OCI-LY1 (cell line): ENCODE results near the gene CLN6.

Experiments used
- H2AFZ ChIP-seq: fragments of 200-600 bp; sonication (generic), shearing (Covaris generic); 2 replicates; pipeline ENCODE4 v1.6.0; 2014; ENCODE audit warnings: antibody characterized with exemption, mild to moderate bottlenecking, low read length
- H3F3A ChIP-seq: fragments of 200-600 bp; sonication (generic), shearing (Covaris generic); 2 replicates; pipeline ENCODE4 v1.6.0; 2014; ENCODE audit warnings: mild to moderate bottlenecking, antibody characterized with exemption, low read length, moderate library complexity; ENCODE audit not compliant: insufficient read depth
- H3K27ac ChIP-seq: fragments of 200-600 bp; sonication (generic); 2 replicates; pipeline ENCODE4 v1.5.1; 2014; ENCODE audit warnings: low read length, mixed run types, mild to moderate bottlenecking, low read depth; ENCODE audit not compliant: poor library complexity, severe bottlenecking
- H3K27me3 ChIP-seq: fragments of 200-600 bp; sonication (generic); 2 replicates; pipeline ENCODE4 v1.6.0; 2014; ENCODE audit warnings: antibody characterized with exemption, mild to moderate bottlenecking, low read length, moderate library complexity; ENCODE audit not compliant: insufficient read depth
- H3K36me3 ChIP-seq: fragments of 200-600 bp; sonication (generic); 2 replicates; pipeline ENCODE4 v1.6.1; 2014; ENCODE audit warnings: mild to moderate bottlenecking, antibody characterized with exemption, low read length, moderate library complexity, mixed read lengths; ENCODE audit not compliant: insufficient read depth
- H3K4me1 ChIP-seq: fragments of 200-600 bp; sonication (generic); 2 replicates; pipeline ENCODE4 v1.5.1; 2014; ENCODE audit warnings: mild to moderate bottlenecking, low read length, moderate library complexity; ENCODE audit not compliant: insufficient read depth, severe bottlenecking
- H3K4me2 ChIP-seq: fragments of 200-600 bp; sonication (generic), shearing (Covaris generic); 2 replicates; pipeline ENCODE4 v1.6.1; 2014; ENCODE audit warnings: low read length
- H3K4me3 ChIP-seq: fragments of 200-600 bp; sonication (generic); 2 replicates; pipeline ENCODE4 v1.5.1; 2014; ENCODE audit warnings: low read length, low read depth, mild to moderate bottlenecking, mixed read lengths; ENCODE audit not compliant: poor library complexity, severe bottlenecking
- H3K79me2 ChIP-seq: fragments of 200-600 bp; shearing (Covaris generic); 2 replicates; pipeline ENCODE4 v1.6.1; 2016; ENCODE audit warnings: mixed run types, low read length, mixed read lengths; ENCODE audit not compliant: insufficient read depth
- H3K9ac ChIP-seq: fragments of 200-600 bp; sonication (generic), shearing (Covaris generic); 2 replicates; pipeline ENCODE4 v1.6.1; 2014; ENCODE audit warnings: mild to moderate bottlenecking, low read length, mixed read lengths
- H3K9me2 ChIP-seq: fragments of 200-600 bp; sonication (generic), shearing (Covaris generic); 2 replicates; pipeline ENCODE4 v1.6.1; 2014; ENCODE audit warnings: low read depth, mild to moderate bottlenecking, low read length, mixed read lengths
- H3K9me3 ChIP-seq: fragments of 200-600 bp; shearing (Covaris generic); 2 replicates; pipeline ENCODE4 v1.6.1; 2014; ENCODE audit warnings: low read length, mixed read lengths
- H4K20me1 ChIP-seq: fragments of 200-600 bp; sonication (generic), shearing (Covaris generic); 2 replicates; pipeline ENCODE4 v1.6.0; 2016; ENCODE audit warnings: mild to moderate bottlenecking, low read length; ENCODE audit not compliant: insufficient read depth
- CTCF ChIP-seq: fragments of 200-600 bp; sonication (generic), shearing (Covaris generic); IDR thresholded peaks from 2 replicates; pipeline ENCODE4 v1.5.1; 2017; ENCODE audit warnings: mild to moderate bottlenecking, antibody characterized with exemption, low read length, moderate library complexity, mixed read lengths
- EZH2 ChIP-seq: fragments of 200-600 bp; sonication (generic), shearing (Covaris generic); IDR thresholded peaks from 2 replicates; pipeline ENCODE4 v1.8.0; 2017; ENCODE audit warnings: borderline replicate concordance, mixed run types, mild to moderate bottlenecking, antibody characterized with exemption, low read length, moderate library complexity, mixed read lengths

The CLN6 gene

DNA sequence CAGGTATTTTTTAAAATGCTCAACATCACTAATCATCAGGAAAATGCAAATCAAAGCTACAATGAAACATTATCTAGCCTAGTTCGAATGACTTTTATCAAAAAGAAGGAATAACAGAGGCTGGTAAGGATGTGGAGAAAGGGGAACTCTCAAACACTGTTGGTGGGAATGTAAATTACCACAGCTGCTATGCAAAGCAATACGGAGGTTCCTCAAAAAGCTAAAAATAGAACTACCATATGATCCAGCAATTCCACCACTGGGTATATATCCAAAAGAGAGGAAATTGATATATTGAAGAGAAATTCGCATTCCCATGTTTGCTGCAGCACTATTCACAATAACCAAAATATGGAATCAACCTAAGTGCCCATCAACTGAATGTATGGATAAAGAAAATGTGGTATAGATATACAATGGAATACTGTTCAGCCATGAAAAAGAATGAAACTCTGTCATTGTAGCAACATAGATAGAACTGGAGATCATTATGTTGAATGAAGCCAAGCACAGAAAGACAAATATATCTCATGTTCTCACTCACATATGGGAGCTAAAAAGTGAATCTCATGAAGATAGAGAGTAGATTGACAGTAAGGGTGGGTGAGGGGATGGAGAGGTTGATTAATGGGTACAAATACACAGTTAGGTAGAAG, 19.7 kb upstream of the CLN6 start:
- Histone ChIP-seq H3F3A (no peaks in the 10 kb centered on the region), H3K27ac (no peak overlapping the region), H2AFZ (no peak overlapping the region), H3K9me3 (no peaks in the 10 kb centered on the region), H4K20me1 (no peaks in the 10 kb centered on the region), H3K4me2 (no peak overlapping the region), H3K4me3 (no peak overlapping the region), H3K27me3 (no peaks in the 10 kb centered on the region), H3K9me2 (no peaks in the 10 kb centered on the region), H3K36me3 (no peaks in the 10 kb centered on the region), H3K9ac (no peak overlapping the region), H3K79me2 (no peaks in the 10 kb centered on the region), H3K4me1 (no peaks in the 10 kb centered on the region)
- no peak for TF ChIP-seq CTCF
- TF ChIP-seq EZH2: no peak

- Histone ChIP-seq H3K4me1 (no peaks in the 10 kb centered on the region), H2AFZ (no peak overlapping the region), H3K27ac (no peak overlapping the region), H3K36me3 (no peaks in the 10 kb centered on the region), H3K4me2 (no peak overlapping the region), H3F3A (no peaks in the 10 kb centered on the region), H3K9me2 (no peaks in the 10 kb centered on the region), H3K9ac (no peak overlapping the region), H3K4me3 (no peak overlapping the region), H3K27me3 (no peaks in the 10 kb centered on the region), H3K79me2 (no peaks in the 10 kb centered on the region), H3K9me3 (no peaks in the 10 kb centered on the region), H4K20me1 (no peaks in the 10 kb centered on the region)
- no peak for TF ChIP-seq CTCF
- no peak for TF ChIP-seq EZH2
Measured at GRCh38 chr15:68244235-68244634, 14.7 kb upstream of the CLN6 start.

- H3K4me3 ChIP-seq: no peak overlapping the region
- no peak overlapping the region for H3K4me2 ChIP-seq
- no peaks in the 10 kb centered on the region for H3K36me3 ChIP-seq
- no peak overlapping the region for H3K27ac ChIP-seq
- no peaks in the 10 kb centered on the region for H3F3A ChIP-seq
- no peaks in the 10 kb centered on the region for H3K9me2 ChIP-seq
- H3K4me1 ChIP-seq: no peaks in the 10 kb centered on the region
- H3K9me3 ChIP-seq: no peaks in the 10 kb centered on the region
- TF ChIP-seq CTCF (no peak), EZH2 (no peak)
- H4K20me1 ChIP-seq: no peaks in the 10 kb centered on the region
- no peaks in the 10 kb centered on the region for H3K79me2 ChIP-seq
- no peaks in the 10 kb centered on the region for H3K27me3 ChIP-seq
- H3K9ac ChIP-seq: no peak overlapping the region
- H2AFZ ChIP-seq: no peak overlapping the region
Measured at GRCh38 chr15:68241088-68241935, 11.8 kb upstream of the CLN6 start.
